Measurements from ENCODE around the gene DHCR24.

The DHCR24 gene

DNA sequence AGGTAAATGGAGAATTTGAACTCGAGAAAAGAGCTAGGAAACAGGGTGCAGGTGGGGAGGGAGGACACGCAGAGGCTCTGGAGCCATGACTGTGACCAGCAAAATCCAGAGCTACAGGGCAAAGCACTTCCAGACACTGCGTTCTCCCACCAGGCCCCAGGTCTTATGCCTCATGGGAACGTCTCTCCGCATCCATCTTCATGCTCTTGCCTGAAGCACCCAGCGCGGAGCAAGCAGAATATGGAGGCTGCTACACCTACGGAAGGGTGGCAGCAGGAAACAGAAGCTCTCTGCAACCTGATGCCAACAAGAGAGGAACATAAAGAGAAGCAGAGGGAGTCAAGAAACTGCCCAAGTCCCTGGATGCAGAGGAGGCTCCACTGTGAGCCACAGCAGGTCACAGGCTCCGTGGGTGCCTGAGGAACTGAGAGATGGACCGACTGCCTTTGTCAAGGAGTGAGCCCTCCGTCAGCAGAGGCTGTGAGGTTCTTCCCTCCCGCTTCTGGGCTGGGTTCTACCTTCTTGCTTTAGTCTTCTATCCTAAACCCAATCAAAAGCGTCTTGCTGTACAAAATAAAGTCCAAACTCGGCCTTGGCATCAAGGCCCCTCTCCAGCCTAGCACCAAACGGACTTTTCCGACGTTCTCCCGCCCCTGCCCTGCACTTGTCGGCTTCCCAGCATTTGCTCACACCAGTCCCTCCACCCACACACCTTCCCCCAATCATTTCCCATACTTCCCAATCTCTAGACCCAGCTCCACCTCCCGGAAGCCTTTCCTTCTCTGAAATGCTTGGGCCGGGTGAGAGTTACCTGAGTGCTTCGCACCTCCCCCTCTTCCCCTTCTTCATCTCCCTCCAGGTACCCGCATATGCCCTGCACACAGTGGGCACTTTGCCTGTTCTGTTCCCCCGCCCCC lies 930 bp downstream of the DHCR24 start:
- peaks cover 4% of the 10 kb centered on the region; the same call in 1 of the 2 replicates for H3K9me3 ChIP-seq (ENCODE audit: insufficient read depth, low read depth, low read length)
- H3K4me3 ChIP-seq (ENCODE audit: low read length, poor library complexity, severe bottlenecking) = peak overlapping the region; percentile 99
- TF ChIP-seq, protein P1, sequence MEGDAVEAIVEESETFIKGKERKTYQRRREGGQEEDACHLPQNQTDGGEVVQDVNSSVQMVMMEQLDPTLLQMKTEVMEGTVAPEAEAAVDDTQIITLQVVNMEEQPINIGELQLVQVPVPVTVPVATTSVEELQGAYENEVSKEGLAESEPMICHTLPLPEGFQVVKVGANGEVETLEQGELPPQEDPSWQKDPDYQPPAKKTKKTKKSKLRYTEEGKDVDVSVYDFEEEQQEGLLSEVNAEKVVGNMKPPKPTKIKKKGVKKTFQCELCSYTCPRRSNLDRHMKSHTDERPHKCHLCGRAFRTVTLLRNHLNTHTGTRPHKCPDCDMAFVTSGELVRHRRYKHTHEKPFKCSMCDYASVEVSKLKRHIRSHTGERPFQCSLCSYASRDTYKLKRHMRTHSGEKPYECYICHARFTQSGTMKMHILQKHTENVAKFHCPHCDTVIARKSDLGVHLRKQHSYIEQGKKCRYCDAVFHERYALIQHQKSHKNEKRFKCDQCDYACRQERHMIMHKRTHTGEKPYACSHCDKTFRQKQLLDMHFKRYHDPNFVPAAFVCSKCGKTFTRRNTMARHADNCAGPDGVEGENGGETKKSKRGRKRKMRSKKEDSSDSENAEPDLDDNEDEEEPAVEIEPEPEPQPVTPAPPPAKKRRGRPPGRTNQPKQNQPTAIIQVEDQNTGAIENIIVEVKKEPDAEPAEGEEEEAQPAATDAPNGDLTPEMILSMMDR (conservative IDR thresholded peaks at IDR 0.05; ENCODE audit: low read length) = no peak
- TF ChIP-seq EZH2phosphoT487 (IDR thresholded peaks at IDR 0.05; ENCODE audit: borderline replicate concordance) = no peak
- peaks cover 55% of the 10 kb centered on the region for H4K20me1 ChIP-seq (ENCODE audit: insufficient read depth, low read length, poor library complexity, severe bottlenecking)
- H3K4me1 ChIP-seq (ENCODE audit: insufficient read depth, low read length, poor library complexity, severe bottlenecking) = peaks cover 51% of the 10 kb centered on the region
- H2AFZ ChIP-seq (ENCODE audit: low read length) = peak overlapping the region; percentile 83
- H3K9me2 ChIP-seq (replicated peaks; ENCODE audit: low read depth, low read length) = no peaks in the 10 kb centered on the region
- no peaks in the 10 kb centered on the region for H3K27me3 ChIP-seq (ENCODE audit: insufficient read depth, low read length, poor library complexity, severe bottlenecking)
- peaks cover 71% of the 10 kb centered on the region for H3K79me2 ChIP-seq (ENCODE audit: insufficient read depth, low read length)
- H3K9ac ChIP-seq (ENCODE audit: low read depth, low read length, poor library complexity, severe bottlenecking) = peak overlapping the region; percentile 97
- H3K4me2 ChIP-seq (ENCODE audit: low read depth, low read length, poor library complexity, severe bottlenecking) = peak overlapping the region; percentile 97
- no peaks in the 10 kb centered on the region for H3F3A ChIP-seq (ENCODE audit: low read depth)
- H3K36me3 ChIP-seq (ENCODE audit: insufficient read depth, low read length) = peaks cover 23% of the 10 kb centered on the region; the same call in 1 of the 2 replicates

DNA sequence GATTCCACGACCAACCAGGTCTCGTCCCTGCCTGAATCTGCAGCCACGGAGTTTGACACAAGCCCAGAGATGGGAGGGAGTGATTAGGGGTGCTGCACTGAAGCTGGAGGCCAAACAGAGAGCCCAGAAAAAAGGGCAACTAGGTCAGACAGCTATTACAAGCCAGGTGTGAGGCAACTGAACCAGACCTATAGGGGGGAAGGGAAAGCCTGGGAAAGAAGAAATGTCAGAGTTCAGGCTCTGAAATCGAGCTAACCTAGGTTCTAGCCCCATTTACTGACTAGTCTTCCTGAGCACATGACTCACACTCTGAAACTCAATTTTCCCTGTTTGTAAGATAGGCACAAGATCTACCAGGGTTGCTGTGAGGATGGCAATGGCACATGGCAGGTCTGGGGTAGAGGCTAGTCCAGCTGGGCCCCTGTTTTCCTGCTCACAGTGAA lies 1.7 kb downstream of the DHCR24 start:
- peak overlapping the region; percentile 97 for H3K9ac ChIP-seq (ENCODE audit: low read depth, low read length, poor library complexity, severe bottlenecking)
- no peaks in the 10 kb centered on the region for H3K27me3 ChIP-seq (ENCODE audit: insufficient read depth, low read length, poor library complexity, severe bottlenecking)
- peaks cover 4% of the 10 kb centered on the region; the same call in 1 of the 2 replicates for H3K9me3 ChIP-seq (ENCODE audit: insufficient read depth, low read depth, low read length)
- H3K9me2 ChIP-seq (replicated peaks; ENCODE audit: low read depth, low read length) = no peaks in the 10 kb centered on the region
- peaks cover 61% of the 10 kb centered on the region for H4K20me1 ChIP-seq (ENCODE audit: insufficient read depth, low read length, poor library complexity, severe bottlenecking)
- H3K4me3 ChIP-seq (ENCODE audit: low read length, poor library complexity, severe bottlenecking) = peak overlapping the region; percentile 99
- H3K79me2 ChIP-seq (ENCODE audit: insufficient read depth, low read length) = peaks cover 79% of the 10 kb centered on the region
- TF ChIP-seq, protein P1 (conservative IDR thresholded peaks at IDR 0.05; ENCODE audit: low read length) = no peak
- TF ChIP-seq EZH2phosphoT487 (IDR thresholded peaks at IDR 0.05; ENCODE audit: borderline replicate concordance) = no peak
- peaks cover 51% of the 10 kb centered on the region for H3K4me1 ChIP-seq (ENCODE audit: insufficient read depth, low read length, poor library complexity, severe bottlenecking)
- H3K36me3 ChIP-seq (ENCODE audit: insufficient read depth, low read length) = peaks cover 31% of the 10 kb centered on the region; the same call in 1 of the 2 replicates
- H3K4me2 ChIP-seq (ENCODE audit: low read depth, low read length, poor library complexity, severe bottlenecking) = peak overlapping the region; percentile 97
- H3F3A ChIP-seq (ENCODE audit: low read depth) = no peaks in the 10 kb centered on the region
- no peak overlapping the region for H2AFZ ChIP-seq (ENCODE audit: low read length)

DNA sequence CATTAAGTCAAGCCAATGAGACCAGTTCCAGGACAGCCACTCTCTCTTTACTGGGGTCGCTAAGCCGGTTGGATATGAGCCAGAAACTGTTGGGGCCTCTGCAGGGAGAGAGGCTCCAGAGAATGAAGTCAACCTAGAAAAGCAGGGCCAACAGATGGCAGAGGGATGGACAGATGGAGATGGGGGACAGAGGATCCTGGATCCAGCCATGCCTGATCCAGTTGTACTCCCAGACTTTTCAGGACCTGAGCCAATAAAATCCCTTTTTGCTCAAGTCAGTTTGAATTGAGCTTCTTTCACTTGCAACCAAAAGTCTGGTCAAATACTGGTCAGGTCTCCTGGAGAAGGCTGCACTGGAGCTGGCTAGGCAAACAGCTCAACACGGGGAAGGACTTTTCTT lies 2.2 kb downstream of the DHCR24 start:
- H3K36me3 ChIP-seq (ENCODE audit: insufficient read depth, low read length) = peaks cover 36% of the 10 kb centered on the region; the same call in 1 of the 2 replicates
- peaks cover 4% of the 10 kb centered on the region; the same call in 1 of the 2 replicates for H3K9me3 ChIP-seq (ENCODE audit: insufficient read depth, low read depth, low read length)
- H2AFZ ChIP-seq (ENCODE audit: low read length) = no peak overlapping the region
- peaks cover 84% of the 10 kb centered on the region for H3K79me2 ChIP-seq (ENCODE audit: insufficient read depth, low read length)
- no peaks in the 10 kb centered on the region for H3F3A ChIP-seq (ENCODE audit: low read depth)
- peak overlapping the region; percentile 97 for H3K4me2 ChIP-seq (ENCODE audit: low read depth, low read length, poor library complexity, severe bottlenecking)
- H3K4me3 ChIP-seq (ENCODE audit: low read length, poor library complexity, severe bottlenecking) = peak overlapping the region; percentile 99
- no peaks in the 10 kb centered on the region for H3K9me2 ChIP-seq (replicated peaks; ENCODE audit: low read depth, low read length)
- no peaks in the 10 kb centered on the region for H3K27me3 ChIP-seq (ENCODE audit: insufficient read depth, low read length, poor library complexity, severe bottlenecking)
- H4K20me1 ChIP-seq (ENCODE audit: insufficient read depth, low read length, poor library complexity, severe bottlenecking) = peaks cover 66% of the 10 kb centered on the region
- peaks cover 56% of the 10 kb centered on the region for H3K4me1 ChIP-seq (ENCODE audit: insufficient read depth, low read length, poor library complexity, severe bottlenecking)
- peak overlapping the region; percentile 97 for H3K9ac ChIP-seq (ENCODE audit: low read depth, low read length, poor library complexity, severe bottlenecking)
- TF ChIP-seq, protein P1 (conservative IDR thresholded peaks at IDR 0.05; ENCODE audit: low read length) = no peak
- TF ChIP-seq EZH2phosphoT487 (IDR thresholded peaks at IDR 0.05; ENCODE audit: borderline replicate concordance) = no peak

Measured in Loucy (cell line).